Measurements from ENCODE around the gene CENPB.

CENPB gene

DNA sequence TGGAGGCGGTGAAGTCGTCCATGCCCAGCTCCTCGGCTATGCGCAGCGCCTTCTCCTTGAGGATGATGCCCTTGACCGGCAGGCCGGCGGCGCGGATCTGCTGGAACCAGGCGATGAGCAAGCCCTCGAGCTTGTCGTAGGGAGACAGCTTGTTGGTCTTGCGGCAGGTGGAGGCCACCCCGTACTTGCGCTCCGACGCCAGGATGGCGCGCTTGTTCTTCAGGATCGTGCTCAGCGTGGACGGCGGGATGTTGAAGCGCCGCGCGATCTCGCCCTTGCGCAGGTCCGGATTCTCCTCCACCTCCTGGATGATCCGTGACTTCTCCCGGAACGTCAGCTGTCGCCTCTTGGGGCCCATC, 435 bp downstream of the CENPB start:
- DNase-seq (ENCODE audit: low read depth): no peak
- H3K4me3 ChIP-seq (ENCODE audit: low read depth, low read length): peak overlapping the region; percentile 67

DNA sequence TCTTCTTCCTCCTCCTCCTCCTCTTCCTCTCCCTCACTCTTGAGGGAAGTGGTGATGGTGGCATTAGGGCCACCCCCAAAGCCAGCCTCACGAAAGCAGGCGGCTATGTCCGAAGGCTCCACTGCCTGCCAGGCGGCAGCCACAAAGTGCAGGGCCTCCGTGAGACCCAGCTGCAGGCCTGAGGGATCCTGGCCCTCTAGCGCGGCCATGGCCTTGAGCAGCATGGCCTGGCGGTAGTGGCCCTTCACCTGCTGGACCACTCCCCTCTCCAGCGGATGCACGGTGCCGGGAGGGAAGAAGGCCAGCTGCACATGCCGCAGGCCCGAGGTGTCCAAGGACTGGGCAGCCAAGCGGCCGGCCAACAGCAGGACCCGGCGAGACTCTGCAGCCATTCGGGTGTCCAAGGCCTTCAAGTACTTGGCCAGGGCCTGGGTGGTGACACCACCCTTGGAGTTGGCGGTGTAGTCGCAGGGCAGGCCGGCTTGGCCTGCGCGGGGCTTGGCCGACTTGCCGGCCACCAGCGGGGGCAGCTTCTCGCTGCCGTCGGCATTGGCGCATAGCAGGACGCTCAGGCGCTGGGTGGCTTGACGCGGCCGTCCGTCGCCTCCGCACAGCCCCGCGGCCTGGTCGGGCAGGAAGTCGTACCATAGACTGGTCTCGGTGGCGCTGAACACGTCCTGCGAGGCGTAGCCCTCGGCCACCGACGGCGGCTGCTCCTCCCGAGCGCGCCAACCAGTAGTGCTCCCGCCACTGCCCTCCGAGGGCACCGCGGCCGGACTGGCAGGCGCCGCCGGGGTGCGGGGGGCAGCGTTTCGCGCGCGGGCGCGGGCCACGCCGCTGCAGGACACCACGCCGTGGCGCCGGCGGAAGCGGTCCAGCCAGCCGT, 1.1 kb downstream of the CENPB start:
- TF ChIP-seq, protein P1, sequence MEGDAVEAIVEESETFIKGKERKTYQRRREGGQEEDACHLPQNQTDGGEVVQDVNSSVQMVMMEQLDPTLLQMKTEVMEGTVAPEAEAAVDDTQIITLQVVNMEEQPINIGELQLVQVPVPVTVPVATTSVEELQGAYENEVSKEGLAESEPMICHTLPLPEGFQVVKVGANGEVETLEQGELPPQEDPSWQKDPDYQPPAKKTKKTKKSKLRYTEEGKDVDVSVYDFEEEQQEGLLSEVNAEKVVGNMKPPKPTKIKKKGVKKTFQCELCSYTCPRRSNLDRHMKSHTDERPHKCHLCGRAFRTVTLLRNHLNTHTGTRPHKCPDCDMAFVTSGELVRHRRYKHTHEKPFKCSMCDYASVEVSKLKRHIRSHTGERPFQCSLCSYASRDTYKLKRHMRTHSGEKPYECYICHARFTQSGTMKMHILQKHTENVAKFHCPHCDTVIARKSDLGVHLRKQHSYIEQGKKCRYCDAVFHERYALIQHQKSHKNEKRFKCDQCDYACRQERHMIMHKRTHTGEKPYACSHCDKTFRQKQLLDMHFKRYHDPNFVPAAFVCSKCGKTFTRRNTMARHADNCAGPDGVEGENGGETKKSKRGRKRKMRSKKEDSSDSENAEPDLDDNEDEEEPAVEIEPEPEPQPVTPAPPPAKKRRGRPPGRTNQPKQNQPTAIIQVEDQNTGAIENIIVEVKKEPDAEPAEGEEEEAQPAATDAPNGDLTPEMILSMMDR (IDR thresholded peaks at IDR 0.05; ENCODE audit: low read depth, low read length, missing control alignments): no peak
- H3K4me3 ChIP-seq (ENCODE audit: low read depth, low read length): peak overlapping the region; percentile 67
- no peak for DNase-seq (ENCODE audit: low read depth)

More for the DNA sequence above, 435 bp downstream of the CENPB start:
- TF ChIP-seq, protein P1 (IDR thresholded peaks at IDR 0.05; ENCODE audit: low read depth, low read length, missing control alignments): no peak

- TF ChIP-seq, protein P1 (IDR thresholded peaks at IDR 0.05; ENCODE audit: low read depth, low read length, missing control alignments): no peak
- H3K4me3 ChIP-seq (ENCODE audit: low read depth, low read length): no peak overlapping the region
- DNase-seq (ENCODE audit: low read depth): no peak
Observed at GRCh38 chr20:3784863-3785239, 1.7 kb downstream of the CENPB start.

DNA sequence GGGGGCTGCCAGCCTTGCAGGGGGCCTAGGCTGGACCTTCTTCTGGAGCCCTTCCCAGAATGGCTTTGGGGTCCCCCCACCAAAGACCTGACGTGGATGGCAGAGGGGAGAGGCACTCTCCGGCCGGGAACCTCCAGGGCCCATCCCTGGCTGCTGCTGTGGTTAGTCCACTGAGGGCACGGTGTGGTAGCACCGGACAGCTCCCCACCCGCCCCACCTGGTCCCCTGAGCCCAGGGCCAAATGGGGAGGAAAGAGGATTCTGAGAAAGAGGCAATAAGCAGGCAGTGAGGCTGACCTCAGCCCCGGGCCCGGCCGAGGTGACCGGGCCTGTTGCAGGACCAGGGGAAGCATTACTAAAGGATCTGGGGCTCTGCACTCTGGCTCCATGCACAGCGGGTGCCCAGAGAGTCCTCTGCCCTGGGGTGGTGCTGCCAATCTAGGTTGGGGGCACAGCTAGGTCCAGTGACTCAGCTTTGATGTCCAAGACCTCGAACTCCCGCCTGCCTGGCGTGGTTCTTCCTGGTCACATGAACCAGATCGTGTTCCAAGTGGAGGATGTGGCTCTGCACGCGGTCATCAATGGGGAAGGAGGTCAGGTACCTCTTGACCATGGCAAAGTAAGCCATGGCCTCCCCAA, 2.2 kb downstream of the CENPB start:
- no peak overlapping the region for H3K4me3 ChIP-seq (ENCODE audit: low read depth, low read length)
- no peak for DNase-seq (ENCODE audit: low read depth)
- TF ChIP-seq, protein P1 (IDR thresholded peaks at IDR 0.05; ENCODE audit: low read depth, low read length, missing control alignments): no peak

GRCh38 chr20:3783511-3784195, 2.9 kb downstream of the CENPB start:
- H3K4me3 ChIP-seq (ENCODE audit: low read depth, low read length): no peak overlapping the region
- TF ChIP-seq, protein P1 (IDR thresholded peaks at IDR 0.05; ENCODE audit: low read depth, low read length, missing control alignments): no peak
- no peak for DNase-seq (ENCODE audit: low read depth)

GRCh38 chr20:3783068-3783489, 3.5 kb downstream of the CENPB start:
- TF ChIP-seq, protein P1 (IDR thresholded peaks at IDR 0.05; ENCODE audit: low read depth, low read length, missing control alignments): no peak
- H3K4me3 ChIP-seq (ENCODE audit: low read depth, low read length): no peak overlapping the region
- DNase-seq (ENCODE audit: low read depth): no peak
